Stimulated activated CD8-positive, alpha-beta memory T cell treated with anti-CD3 and anti-CD28 coated beads, Interleukin-7, amount 100 ng/mL, for 48 hours (primary cell): ENCODE results near the gene DPT.

ENCODE experiments used
- DNase-seq, 2 donors: peaks; one replicate each; pipeline ENCODE4 v3.0.0-alpha.2; 2020; ENCODE audit warnings: low read depth in 1 of 2; ENCODE audit errors: extremely low read depth in 1 of 2

Gene DPT

DNA sequence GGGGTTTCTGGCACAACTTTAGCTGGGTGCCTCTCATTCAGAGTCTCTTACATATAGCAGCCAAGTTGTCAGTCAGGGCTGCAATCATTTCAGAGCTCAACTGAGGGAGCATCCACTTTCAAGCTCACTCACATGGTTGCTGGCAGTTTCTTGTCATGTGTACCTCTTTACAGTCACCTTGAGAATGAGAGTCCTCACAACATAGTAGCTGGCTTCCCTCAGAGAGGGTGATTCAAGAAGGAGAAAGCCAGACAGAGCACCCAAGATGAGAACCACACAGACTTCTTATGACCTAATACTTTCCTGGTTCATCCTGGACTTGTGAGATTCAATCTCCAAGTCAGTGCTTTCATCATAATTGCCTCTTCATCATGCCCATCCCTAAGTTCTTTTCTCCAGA is 57.2 kb downstream of the DPT start:
- no peak for DNase-seq

DNA sequence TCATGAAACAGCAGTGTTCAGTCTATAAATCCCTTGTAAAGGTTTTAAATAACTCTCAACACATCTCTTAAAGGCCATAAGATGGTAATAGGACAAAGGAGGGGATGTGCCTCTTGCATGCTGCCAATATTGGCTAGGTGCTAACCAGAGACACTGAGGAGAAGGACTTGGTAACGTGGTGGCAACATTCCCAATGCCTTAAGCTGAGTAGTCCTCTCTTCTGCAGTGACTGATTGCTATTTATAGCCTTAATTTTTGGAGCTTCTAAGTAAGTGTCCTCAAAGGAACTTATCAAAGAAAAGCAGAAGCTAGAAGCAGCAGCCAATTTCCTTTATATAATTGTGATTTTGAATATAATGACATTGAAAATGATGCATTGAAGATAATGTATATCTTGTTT is 63.0 kb downstream of the DPT start:
- no peak for DNase-seq

DNA sequence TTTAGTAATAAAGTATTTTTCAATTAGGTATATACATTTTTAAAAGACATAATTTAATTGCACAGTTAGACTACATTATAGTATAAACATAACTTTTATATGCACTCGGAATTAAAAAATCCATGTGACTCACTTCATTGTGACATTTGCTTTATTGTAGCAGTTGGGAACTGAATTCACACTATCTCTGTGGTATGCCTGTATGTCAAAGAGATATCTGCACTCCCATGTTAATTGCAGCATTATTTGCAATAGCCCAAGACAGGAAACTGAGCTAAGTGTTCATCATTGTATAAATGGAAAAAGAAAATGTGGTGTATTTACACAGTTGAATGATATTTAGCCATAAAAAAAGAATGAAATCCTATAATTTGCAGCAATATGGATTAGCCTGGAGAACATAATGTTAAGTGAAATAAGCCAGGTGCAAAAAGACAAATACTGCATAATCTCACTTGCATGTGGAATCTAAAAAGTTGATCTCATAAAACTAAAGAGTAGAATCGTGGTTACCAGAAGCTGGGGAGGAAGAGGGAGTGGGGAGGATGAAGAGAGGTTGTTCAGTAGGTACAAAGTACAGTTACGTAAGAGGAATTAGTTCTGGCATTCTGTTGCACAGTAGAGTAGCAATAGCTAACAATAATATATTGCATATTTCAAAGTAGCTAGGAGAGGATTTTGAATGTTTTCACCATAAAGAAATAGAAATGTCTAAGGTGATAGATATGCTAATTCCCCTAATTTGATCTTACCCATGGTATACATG is 64.8 kb downstream of the DPT start:
- no peak for DNase-seq

DNA sequence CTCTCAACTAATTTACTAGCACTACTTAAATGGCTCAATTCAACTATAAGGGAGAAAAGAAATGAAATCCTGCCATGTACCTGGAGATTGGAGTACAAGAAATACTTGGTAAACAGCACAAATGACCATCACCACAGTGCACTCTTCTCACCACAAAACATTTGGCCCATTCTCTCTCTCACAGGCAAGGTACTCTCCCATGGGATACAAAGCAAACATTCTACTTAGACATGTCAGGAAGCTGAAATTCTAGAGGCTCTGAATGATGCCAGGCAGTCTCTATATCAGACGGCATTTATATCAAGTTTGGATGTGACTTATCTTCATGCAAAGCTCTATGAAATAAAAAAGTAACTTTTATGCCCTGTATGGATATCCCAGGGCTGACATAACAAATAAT is 72.5 kb downstream of the DPT start:
- DNase-seq: no peak

DNA sequence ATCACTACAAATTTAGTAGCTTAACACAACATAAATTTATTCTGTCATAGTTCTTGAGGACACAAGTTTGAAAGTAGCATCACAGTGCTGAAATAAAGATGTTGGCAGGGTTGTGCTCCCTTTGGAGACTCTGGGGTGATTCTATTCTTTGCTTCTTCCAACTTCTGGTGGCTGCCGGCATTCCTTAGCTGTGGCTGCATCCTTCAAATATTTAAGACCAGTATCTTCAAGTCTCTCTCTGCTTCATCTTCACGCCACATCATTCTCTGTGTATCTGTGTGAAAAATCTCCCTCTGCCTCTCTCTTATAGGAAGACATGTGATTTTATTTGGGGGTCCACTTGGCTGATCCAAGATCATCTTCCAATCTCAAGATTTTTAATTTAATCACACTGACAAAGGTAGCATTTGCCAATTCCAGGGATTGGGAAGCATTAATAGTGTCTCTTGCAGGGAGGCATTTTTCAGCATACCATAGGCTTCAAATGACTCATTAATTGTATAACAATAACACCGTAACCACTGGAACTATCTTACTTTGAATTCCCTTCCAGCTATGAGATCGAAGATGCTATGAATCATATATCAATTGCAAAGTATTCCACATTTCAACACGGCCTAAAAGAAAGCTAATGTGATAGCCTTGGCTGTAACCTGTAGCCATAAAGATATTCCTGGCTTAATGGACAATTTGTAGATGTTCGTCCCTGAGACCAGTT is 74.6 kb downstream of the DPT start:
- no peak for DNase-seq

DNA sequence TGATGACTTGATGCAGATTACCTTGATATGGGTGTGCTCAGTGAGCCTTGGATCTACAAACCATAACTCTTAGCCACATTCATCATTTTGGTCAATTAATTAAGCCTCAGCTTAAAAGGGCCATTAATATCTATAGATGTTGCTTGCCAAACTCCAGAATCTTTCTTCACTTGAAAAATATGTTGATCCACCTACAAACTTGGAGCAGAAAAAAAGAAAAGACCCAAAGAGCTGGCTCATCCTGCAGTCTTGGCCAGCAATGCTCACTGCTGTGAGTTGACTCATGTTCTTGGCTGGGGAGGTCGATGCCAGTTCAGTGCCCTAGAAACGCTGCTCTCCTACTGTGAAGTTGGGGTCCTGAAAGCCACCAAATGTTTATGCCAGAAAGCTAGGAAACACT is 75.4 kb downstream of the DPT start:
- no peak for DNase-seq

DNA sequence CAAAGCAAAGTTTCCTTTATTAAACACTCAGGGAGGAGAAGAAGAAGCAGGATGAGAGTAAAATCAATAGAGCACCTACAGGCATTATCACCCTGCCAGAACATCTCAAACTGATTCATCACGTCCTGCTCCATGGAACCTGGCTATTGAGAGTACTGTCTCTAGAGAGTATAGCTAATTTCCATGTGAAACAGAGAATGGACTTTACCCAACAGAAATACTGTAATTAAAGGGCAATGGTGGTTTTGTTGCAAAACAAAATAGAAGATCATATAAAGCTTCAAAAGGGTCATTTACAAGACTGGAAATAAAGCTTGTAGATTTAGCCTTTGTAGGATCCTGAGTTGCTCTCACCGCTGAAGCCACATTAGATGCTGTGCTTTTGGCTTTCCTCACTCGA is 83.3 kb downstream of the DPT start:
- no peak for DNase-seq
